Trophoblast cell (in vitro differentiated cells and primary cell): ENCODE results near the gene MT1H.

ENCODE experiments used
- DNase-seq, 2 donors: peaks; one replicate each; pipeline ENCODE4 v3.0.0-alpha.2; 2016
- H2AFZ ChIP-seq: 2 replicates; pipeline ENCODE4 v1.6.1; 2013; ENCODE audit warnings: low read length, moderate library complexity, mild to moderate bottlenecking; ENCODE audit not compliant: insufficient read depth, poor library complexity
- H2AK5ac ChIP-seq: 2 replicates; pipeline ENCODE4 v1.6.1; 2013; ENCODE audit warnings: mild to moderate bottlenecking, low read length
- H2BK120ac ChIP-seq: 2 replicates; pipeline ENCODE4 v1.6.1; 2013; ENCODE audit warnings: low read length, mild to moderate bottlenecking, moderate library complexity; ENCODE audit not compliant: insufficient read depth, poor library complexity
- H2BK12ac ChIP-seq: 2 replicates; pipeline ENCODE4 v1.6.1; 2013; ENCODE audit warnings: mild to moderate bottlenecking, low read length, moderate library complexity
- H2BK5ac ChIP-seq: 2 replicates; pipeline ENCODE4 v1.6.1; 2013; ENCODE audit warnings: low read length, low read depth, moderate library complexity, mild to moderate bottlenecking; ENCODE audit not compliant: poor library complexity
- H3K14ac ChIP-seq: 2 replicates; pipeline ENCODE4 v1.6.1; 2013; ENCODE audit warnings: mild to moderate bottlenecking, low read length
- H3K18ac ChIP-seq: 2 replicates; pipeline ENCODE4 v1.6.1; 2013; ENCODE audit warnings: mild to moderate bottlenecking, low read length
- H3K23ac ChIP-seq: 2 replicates; pipeline ENCODE4 v1.6.1; 2013; ENCODE audit warnings: low read length
- H3K27ac ChIP-seq: 2 replicates; pipeline ENCODE4 v1.5.1; 2013; ENCODE audit warnings: low read depth, mild to moderate bottlenecking, inconsistent platforms, low read length, moderate library complexity
- H3K27me3 ChIP-seq: 2 replicates; pipeline ENCODE4 v1.6.1; 2013; ENCODE audit warnings: inconsistent platforms, mild to moderate bottlenecking, low read length, moderate library complexity; ENCODE audit not compliant: insufficient read depth
- H3K36me3 ChIP-seq, 2 experiments: 1 replicate in 1 of 2; 2 replicates in 1 of 2; pipeline ENCODE4 v1.6.1; 2013; ENCODE audit warnings: low read length in 2 of 2, mild to moderate bottlenecking in 2 of 2, moderate library complexity in 1 of 2; ENCODE audit not compliant: insufficient read depth in 2 of 2, control insufficient read depth in 1 of 2
- H3K4ac ChIP-seq: 2 replicates; pipeline ENCODE4 v1.6.1; 2013; ENCODE audit warnings: low read depth, mild to moderate bottlenecking, low read length, moderate library complexity
- H3K4me1 ChIP-seq, 2 experiments: 1 replicate in 1 of 2; 2 replicates in 1 of 2; pipeline ENCODE4 v1.6.1; 2013; ENCODE audit warnings: low read length in 2 of 2, mild to moderate bottlenecking in 2 of 2, moderate library complexity in 1 of 2; ENCODE audit not compliant: insufficient read depth in 2 of 2, control insufficient read depth in 1 of 2
- H3K4me2 ChIP-seq: 2 replicates; pipeline ENCODE4 v1.6.1; 2013; ENCODE audit warnings: inconsistent platforms, mild to moderate bottlenecking, low read length, moderate library complexity
- H3K4me3 ChIP-seq: 2 replicates; pipeline ENCODE4 v1.5.1; 2013; ENCODE audit warnings: mild to moderate bottlenecking, low read depth, low read length, inconsistent platforms
- H3K79me1 ChIP-seq: one replicate; pipeline ENCODE4 v1.6.1; 2013; ENCODE audit warnings: low read length
- H3K79me2 ChIP-seq: 2 replicates; pipeline ENCODE4 v1.6.1; 2013; ENCODE audit warnings: low read length, mild to moderate bottlenecking; ENCODE audit not compliant: control insufficient read depth, insufficient read depth, poor library complexity
- H3K9ac ChIP-seq: 2 replicates; pipeline ENCODE4 v1.6.1; 2013; ENCODE audit warnings: mild to moderate bottlenecking, low read length
- H3K9me3 ChIP-seq: 2 replicates; pipeline ENCODE4 v1.6.1; 2013; ENCODE audit warnings: low read depth, mild to moderate bottlenecking, control low read depth, inconsistent platforms, low read length; ENCODE audit not compliant: insufficient read depth
- H4K12ac ChIP-seq: 2 replicates; pipeline ENCODE4 v1.6.1; 2013; ENCODE audit warnings: low read depth, mild to moderate bottlenecking, low read length, moderate library complexity
- H4K8ac ChIP-seq: 2 replicates; pipeline ENCODE4 v1.6.1; 2013; ENCODE audit warnings: low read depth, mild to moderate bottlenecking, low read length, moderate library complexity
- H4K91ac ChIP-seq: one replicate; pipeline ENCODE4 v1.6.1; 2013; ENCODE audit warnings: low read depth, mild to moderate bottlenecking, low read length, moderate library complexity
- WGBS: extraction: QIAGEN DNeasy Blood & Tissue Kit; methylation state at CpG from one replicate; pipeline ENCODE4 v1.1.7; 2013; ENCODE audit warnings: missing lambda C conversion rate; ENCODE audit not compliant: insufficient read length, insufficient coverage; ENCODE audit errors: extremely low coverage; 5-methylcytosine and 5-hydroxymethylcytosine counted together

Gene MT1H

GRCh38 chr16:56701534-56701933, 31.9 kb downstream of the MT1H start:
- Histone ChIP-seq H3K79me1 (no peaks in the 10 kb centered on the region), H3K14ac (no peak overlapping the region), H4K91ac (no peak overlapping the region), H2AK5ac (no peak overlapping the region), H3K36me3 (no peaks in the 10 kb centered on the region), H3K4me2 (no peak overlapping the region), H3K9ac (no peak overlapping the region), H3K18ac (no peak overlapping the region), H2AFZ (no peak overlapping the region), H3K27me3 (no peaks in the 10 kb centered on the region), H2BK5ac (no peak overlapping the region), H3K4me1 (no peaks in the 10 kb centered on the region), H4K12ac (no peak overlapping the region), H3K4ac (no peak overlapping the region), H3K9me3 (peaks cover 5% of the 10 kb centered on the region), H3K79me2 (no peaks in the 10 kb centered on the region), H3K27ac (no peak overlapping the region), H3K23ac (no peak overlapping the region), H3K4me3 (no peak overlapping the region), H4K8ac (no peak overlapping the region), H2BK12ac (no peak overlapping the region), H2BK120ac (no peak overlapping the region)
- no peak for DNase-seq
- no CpG with 5 or more reads among the region's 7 CpGs for WGBS

- no peak overlapping the region for H3K9ac ChIP-seq
Observed at GRCh38 chr16:56702836-56703235, 33.2 kb downstream of the MT1H start.

GRCh38 chr16:56708525-56709442, 39.2 kb downstream of the MT1H start:
- no CpG with 5 or more reads among the region's 13 CpGs for WGBS
- Histone ChIP-seq H2BK120ac (no peak overlapping the region), H3K27me3 (no peaks in the 10 kb centered on the region), H3K4ac (no peak overlapping the region), H4K12ac (no peak overlapping the region), H3K23ac (no peak overlapping the region), H3K18ac (no peak overlapping the region), H4K91ac (no peak overlapping the region), H3K27ac (no peak overlapping the region), H3K36me3 (no peaks in the 10 kb centered on the region), H2AFZ (no peak overlapping the region), H3K4me2 (no peak overlapping the region), H3K9ac (no peak overlapping the region), H4K8ac (no peak overlapping the region), H3K4me1 (no peaks in the 10 kb centered on the region), H3K79me1 (no peaks in the 10 kb centered on the region), H2BK5ac (no peak overlapping the region), H3K4me3 (no peak overlapping the region), H2AK5ac (no peak overlapping the region), H3K9me3 (peaks cover 2% of the 10 kb centered on the region), H3K14ac (no peak overlapping the region), H2BK12ac (no peak overlapping the region), H3K79me2 (no peaks in the 10 kb centered on the region)
- DNase-seq: no peak

More at GRCh38 chr16:56702836-56703235, 33.2 kb downstream of the MT1H start:
- Histone ChIP-seq H2BK120ac (no peak overlapping the region), H3K9me3 (peaks cover 2% of the 10 kb centered on the region), H3K27me3 (no peaks in the 10 kb centered on the region), H4K91ac (no peak overlapping the region), H3K18ac (no peak overlapping the region), H2BK5ac (no peak overlapping the region), H3K27ac (no peak overlapping the region), H3K4ac (no peak overlapping the region), H3K4me2 (no peak overlapping the region), H3K4me1 (no peaks in the 10 kb centered on the region), H3K79me2 (no peaks in the 10 kb centered on the region), H3K14ac (no peak overlapping the region), H3K23ac (no peak overlapping the region), H4K8ac (no peak overlapping the region), H2AFZ (no peak overlapping the region), H3K4me3 (no peak overlapping the region), H3K79me1 (no peaks in the 10 kb centered on the region), H2AK5ac (no peak overlapping the region), H4K12ac (no peak overlapping the region), H3K36me3 (no peaks in the 10 kb centered on the region), H2BK12ac (no peak overlapping the region)
- WGBS: no CpG with 5 or more reads among the region's 5 CpGs
- DNase-seq: no peak

GRCh38 chr16:56709443-56710040, 39.9 kb downstream of the MT1H start:
- no peak for DNase-seq
- Histone ChIP-seq H3K4me2 (no peak overlapping the region), H3K9me3 (peaks cover 2% of the 10 kb centered on the region), H3K9ac (no peak overlapping the region), H3K36me3 (no peaks in the 10 kb centered on the region), H4K12ac (no peak overlapping the region), H4K91ac (no peak overlapping the region), H3K79me2 (no peaks in the 10 kb centered on the region), H3K4me1 (no peaks in the 10 kb centered on the region), H4K8ac (no peak overlapping the region), H3K18ac (no peak overlapping the region), H3K14ac (no peak overlapping the region), H2BK120ac (no peak overlapping the region), H2AK5ac (no peak overlapping the region), H3K27me3 (no peaks in the 10 kb centered on the region), H3K79me1 (no peaks in the 10 kb centered on the region), H3K23ac (no peak overlapping the region), H2BK12ac (no peak overlapping the region), H3K27ac (no peak overlapping the region), H3K4me3 (no peak overlapping the region), H3K4ac (no peak overlapping the region), H2AFZ (no peak overlapping the region), H2BK5ac (no peak overlapping the region)
- no CpG with 5 or more reads among the region's 4 CpGs for WGBS
